ENCODE results near the gene PRPF40A. TPM values are rescaled to one million over a fixed set of nuclear protein-coding genes. Genes with fewer than 3 reads are reported as not detected.
"Not testable (repeated sequence)": the region's sequence is repeated elsewhere in the genome, so short reads cannot be mapped to it uniquely, and the experiment has no call there.

Gene PRPF40A
- total and polyA plus RNA-seq, 10 of the 15 experiments (the other 5 are each of a cell fraction or from before 2014, with no cell fraction given), result 97.8 to 197 (median 144) TPM

DNA sequence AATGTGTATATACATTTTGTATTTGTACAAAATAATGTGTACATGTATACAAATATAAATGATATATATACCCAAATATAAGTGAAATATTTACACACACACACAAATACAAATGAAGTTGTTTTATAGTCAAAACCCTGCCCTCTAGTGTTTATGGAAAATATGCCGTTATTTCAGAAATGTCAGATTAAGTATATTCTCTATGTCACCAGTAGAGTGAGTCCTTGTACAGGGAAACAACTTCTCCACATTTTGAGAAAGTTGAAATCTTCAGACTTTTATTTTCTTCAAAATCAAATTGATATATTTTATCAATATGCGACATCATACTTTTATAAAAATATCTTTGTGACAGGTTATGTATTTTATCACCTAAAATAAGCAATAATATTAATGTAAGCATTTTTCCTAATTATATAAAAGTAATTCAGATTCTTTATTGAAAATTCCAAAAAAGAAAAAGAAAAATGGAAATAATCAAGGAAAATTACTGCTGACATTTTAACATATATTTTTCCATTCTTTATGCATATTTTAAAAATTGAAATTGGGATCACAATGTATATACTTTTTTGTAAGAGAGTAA is 23.6 kb upstream of the PRPF40A start (continued):
- TF ChIP-seq, protein P1, sequence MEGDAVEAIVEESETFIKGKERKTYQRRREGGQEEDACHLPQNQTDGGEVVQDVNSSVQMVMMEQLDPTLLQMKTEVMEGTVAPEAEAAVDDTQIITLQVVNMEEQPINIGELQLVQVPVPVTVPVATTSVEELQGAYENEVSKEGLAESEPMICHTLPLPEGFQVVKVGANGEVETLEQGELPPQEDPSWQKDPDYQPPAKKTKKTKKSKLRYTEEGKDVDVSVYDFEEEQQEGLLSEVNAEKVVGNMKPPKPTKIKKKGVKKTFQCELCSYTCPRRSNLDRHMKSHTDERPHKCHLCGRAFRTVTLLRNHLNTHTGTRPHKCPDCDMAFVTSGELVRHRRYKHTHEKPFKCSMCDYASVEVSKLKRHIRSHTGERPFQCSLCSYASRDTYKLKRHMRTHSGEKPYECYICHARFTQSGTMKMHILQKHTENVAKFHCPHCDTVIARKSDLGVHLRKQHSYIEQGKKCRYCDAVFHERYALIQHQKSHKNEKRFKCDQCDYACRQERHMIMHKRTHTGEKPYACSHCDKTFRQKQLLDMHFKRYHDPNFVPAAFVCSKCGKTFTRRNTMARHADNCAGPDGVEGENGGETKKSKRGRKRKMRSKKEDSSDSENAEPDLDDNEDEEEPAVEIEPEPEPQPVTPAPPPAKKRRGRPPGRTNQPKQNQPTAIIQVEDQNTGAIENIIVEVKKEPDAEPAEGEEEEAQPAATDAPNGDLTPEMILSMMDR (IDR thresholded peaks at IDR 0.05 in 2 of 3, conservative IDR thresholded peaks at IDR 0.05 in 1 of 3; ENCODE audit: control insufficient read depth in 2 of 3, extremely low read depth in 1 of 3, insufficient read depth in 1 of 3, low read depth in 3 of 3, low read length in 3 of 3), result peak; percentile 62 to 87 (median 71)
- TF ChIP-seq, protein P2, sequence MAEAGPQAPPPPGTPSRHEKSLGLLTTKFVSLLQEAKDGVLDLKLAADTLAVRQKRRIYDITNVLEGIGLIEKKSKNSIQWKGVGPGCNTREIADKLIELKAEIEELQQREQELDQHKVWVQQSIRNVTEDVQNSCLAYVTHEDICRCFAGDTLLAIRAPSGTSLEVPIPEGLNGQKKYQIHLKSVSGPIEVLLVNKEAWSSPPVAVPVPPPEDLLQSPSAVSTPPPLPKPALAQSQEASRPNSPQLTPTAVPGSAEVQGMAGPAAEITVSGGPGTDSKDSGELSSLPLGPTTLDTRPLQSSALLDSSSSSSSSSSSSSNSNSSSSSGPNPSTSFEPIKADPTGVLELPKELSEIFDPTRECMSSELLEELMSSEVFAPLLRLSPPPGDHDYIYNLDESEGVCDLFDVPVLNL (IDR thresholded peaks at IDR 0.05; ENCODE audit: low read depth, low read length), result no peak
- TF ChIP-seq PAX5 (IDR thresholded peaks at IDR 0.05; ENCODE audit: borderline replicate concordance, low read depth, low read length) (no peak), ATF7 (IDR thresholded peaks at IDR 0.05; ENCODE audit: low read depth) (no peak), CBX5 (IDR thresholded peaks at IDR 0.05; ENCODE audit: low read depth) (no peak), ZNF274 (IDR thresholded peaks at IDR 0.05; ENCODE audit: insufficient read depth, insufficient read length) (no peak), RUNX3 (IDR thresholded peaks at IDR 0.05; ENCODE audit: low read length) (no peak), RB1 (IDR thresholded peaks at IDR 0.05; ENCODE audit: borderline replicate concordance) (no peak), PML (IDR thresholded peaks at IDR 0.05; ENCODE audit: low read length) (no peak), HDGF (IDR thresholded peaks at IDR 0.05) (no peak), HDAC6 (IDR thresholded peaks at IDR 0.05; ENCODE audit: unreplicated experiment) (no peak)

DNA sequence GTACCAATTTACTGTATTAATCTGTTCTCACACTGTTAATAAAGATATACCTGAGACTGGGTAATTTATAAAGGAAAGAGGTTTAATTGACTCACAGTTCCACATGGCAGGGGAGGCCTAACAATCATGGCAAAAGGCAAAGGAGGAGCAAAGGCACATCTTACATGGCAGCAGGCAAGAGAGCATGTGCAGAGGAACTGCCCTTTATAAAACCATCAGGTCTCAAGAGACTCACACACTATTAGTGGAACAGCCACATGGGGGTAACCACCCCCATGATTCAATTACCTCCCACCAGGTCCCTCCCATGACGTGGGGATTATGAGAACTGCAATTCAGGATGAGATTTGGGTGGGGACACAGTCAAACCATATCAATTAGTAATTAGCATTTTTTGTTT is 22.4 kb upstream of the PRPF40A start:
- H3K36me3 ChIP-seq (ENCODE audit: control insufficient read depth in 2 of 2, insufficient read depth in 2 of 2, low read length in 1 of 2); H3K27me3 ChIP-seq (replicated peaks in 1 of 2; ENCODE audit: control insufficient read depth in 2 of 2, insufficient read depth in 2 of 2, low read length in 1 of 2); H2AFZ ChIP-seq (ENCODE audit: control insufficient read depth, low read depth, low read length); H4K20me1 ChIP-seq (ENCODE audit: control insufficient read depth, insufficient read depth); H3K4me3 ChIP-seq; BruUV-seq (replicated peaks); RAD21 ChIA-PET (ENCODE audit: unreplicated experiment); POLR2A ChIA-PET; intact Hi-C loops (cut with micrococcal nuclease; ENCODE audit: unreplicated experiment); ATAC-seq; H3K4me2 ChIP-seq (ENCODE audit: control insufficient read depth, insufficient read depth); FAIRE-seq; H3K4me1 ChIP-seq (ENCODE audit: control insufficient read depth, insufficient read depth, low read length); H3K9me3 ChIP-seq (replicated peaks; ENCODE audit: control insufficient read depth, insufficient read depth, low read length); SMC1A ChIA-PET (ENCODE audit: uncharacterized antibody, unreplicated experiment); H3K79me2 ChIP-seq (ENCODE audit: control insufficient read depth, insufficient read depth, low read length); DNase-seq (ENCODE audit: low read depth, low spot score); in situ Hi-C loops (cut with MboI); H3K9ac ChIP-seq (ENCODE audit: control insufficient read depth, insufficient read depth, low read length); H3K27ac ChIP-seq (ENCODE audit: control insufficient read depth, insufficient read depth): not testable (repeated sequence)
- CTCF ChIA-PET, result interaction anchor here (1.0 to 1.1 kb wide), 2 partner anchors 10 to 17 kb away, joined by 3 read pairs; no protein-coding TSS in a partner anchor
- 42% methylated on average over 1 of the region's 1 CpG for WGBS (ENCODE audit: insufficient coverage, insufficient replicate concordance, low lambda C conversion rate, missing lambda C conversion rate)

All from GM12878 (cell line).